T-helper 22 cell (primary cell): Measurements from ENCODE around the gene L3MBTL3.
"Not testable (repeated sequence)": the region's sequence is repeated elsewhere in the genome, so short reads cannot be mapped to it uniquely, and the experiment has no call there.

Experiments used
- DNase-seq: peaks from one replicate; pipeline ENCODE4 v3.0.0-alpha.2; 2020; ENCODE audit warnings: low read depth

L3MBTL3 gene

GRCh38 chr6:130076512-130076911 lies 58.1 kb downstream of the L3MBTL3 start:
- DNase-seq: no peak

- DNase-seq: no peak
These were observed 72.4 kb downstream of the L3MBTL3 start for GRCh38 chr6:130090796-130091195.

- DNase-seq: no peak
These were observed 75.2 kb downstream of the L3MBTL3 start for GRCh38 chr6:130093546-130093945.

- DNase-seq: no peak
These were observed 79.9 kb downstream of the L3MBTL3 start for GRCh38 chr6:130098317-130098716.

- DNase-seq: no peak
These were observed 80.7 kb downstream of the L3MBTL3 start for GRCh38 chr6:130099119-130099518.

GRCh38 chr6:130105996-130106704 lies 87.8 kb downstream of the L3MBTL3 start:
- DNase-seq: no peak

GRCh38 chr6:130107710-130108109 lies 89.3 kb downstream of the L3MBTL3 start:
- DNase-seq: no peak

- no peak for DNase-seq
These were observed 92.7 kb downstream of the L3MBTL3 start for GRCh38 chr6:130111031-130111430.

- DNase-seq: no peak
These were observed 94.9 kb downstream of the L3MBTL3 start for GRCh38 chr6:130113201-130113710.

- no peak for DNase-seq
These were observed 96.7 kb downstream of the L3MBTL3 start for GRCh38 chr6:130115036-130115435.

- DNase-seq: no peak
These were observed 97.9 kb downstream of the L3MBTL3 start for GRCh38 chr6:130116273-130116672.

GRCh38 chr6:130117187-130117701 lies 98.9 kb downstream of the L3MBTL3 start:
- DNase-seq: not testable (repeated sequence)

GRCh38 chr6:130118236-130118635 lies 99.9 kb downstream of the L3MBTL3 start:
- DNase-seq: no peak

GRCh38 chr6:130119211-130119610 lies 100.8 kb downstream of the L3MBTL3 start:
- DNase-seq: no peak

- DNase-seq: no peak
These were observed 102.3 kb downstream of the L3MBTL3 start for GRCh38 chr6:130120731-130121130.

GRCh38 chr6:130122243-130122642 lies 103.9 kb downstream of the L3MBTL3 start:
- DNase-seq: no peak

- no peak for DNase-seq
These were observed 108.8 kb downstream of the L3MBTL3 start for GRCh38 chr6:130127195-130127594.

- DNase-seq: no peak
These were observed 109.9 kb downstream of the L3MBTL3 start for GRCh38 chr6:130128326-130128725.

GRCh38 chr6:130129762-130130246 lies 111.4 kb downstream of the L3MBTL3 start:
- no peak for DNase-seq

GRCh38 chr6:130132286-130132701 lies 113.9 kb downstream of the L3MBTL3 start:
- peak; percentile 5 for DNase-seq

- no peak for DNase-seq
These were observed 116.2 kb downstream of the L3MBTL3 start for GRCh38 chr6:130134582-130134981.

GRCh38 chr6:130136798-130137197 lies 118.4 kb downstream of the L3MBTL3 start:
- no peak for DNase-seq

GRCh38 chr6:130138116-130138908 lies 119.9 kb downstream of the L3MBTL3 start:
- DNase-seq: no peak
